Endodermal cell (in vitro differentiated cells): ENCODE data around the gene OPCML. TPM values are rescaled to one million over a fixed set of nuclear protein-coding genes. Genes with fewer than 3 reads are reported as not detected.

Source experiments
- DNase-seq: peaks from one replicate; pipeline ENCODE4 v3.0.0-alpha.2; 2017
- H3K27ac ChIP-seq: 2 replicates; pipeline ENCODE4 v1.5.1; 2013; ENCODE audit warnings: mild to moderate bottlenecking, low read depth, low read length, moderate library complexity
- H3K27me3 ChIP-seq: 2 replicates; pipeline ENCODE4 v1.6.1; 2013; ENCODE audit warnings: mild to moderate bottlenecking, low read length, moderate library complexity; ENCODE audit not compliant: insufficient read depth, control insufficient read depth, poor library complexity, severe bottlenecking
- H3K36me3 ChIP-seq: 2 replicates; pipeline ENCODE4 v1.7.0; 2013; ENCODE audit warnings: mild to moderate bottlenecking, low read length, moderate library complexity; ENCODE audit not compliant: control insufficient read depth, insufficient read depth
- H3K4me1 ChIP-seq: one replicate; pipeline ENCODE4 v1.7.0; 2013; ENCODE audit warnings: low read length; ENCODE audit not compliant: control insufficient read depth, insufficient read depth
- H3K4me3 ChIP-seq: 2 replicates; pipeline ENCODE4 v1.5.1; 2013; ENCODE audit warnings: mild to moderate bottlenecking, low read length, moderate library complexity
- H3K9ac ChIP-seq: 2 replicates; pipeline ENCODE4 v1.6.1; 2013; ENCODE audit warnings: mild to moderate bottlenecking, low read length, moderate library complexity; ENCODE audit not compliant: poor library complexity, severe bottlenecking; ENCODE audit errors: extremely low read depth
- H3K9me3 ChIP-seq: 2 replicates; pipeline ENCODE4 v1.6.1; 2013; ENCODE audit warnings: mild to moderate bottlenecking, low read length, moderate library complexity; ENCODE audit not compliant: control insufficient read depth
- H3K27ac Mint-ChIP-seq: 2 replicates; pipeline ENCODE4 v1.8.0; 2020; ENCODE audit warnings: mixed read lengths
- H3K27me3 Mint-ChIP-seq: 2 replicates; pipeline ENCODE4 v1.8.0; 2021; ENCODE audit warnings: mild to moderate bottlenecking, mixed read lengths; ENCODE audit not compliant: insufficient read depth
- H3K36me3 Mint-ChIP-seq: 2 replicates; pipeline ENCODE4 v1.8.0; 2020; ENCODE audit warnings: low read depth, mixed read lengths
- H3K4me1 Mint-ChIP-seq: 2 replicates; pipeline ENCODE4 v1.8.0; 2020; ENCODE audit warnings: mixed read lengths
- H3K4me3 Mint-ChIP-seq: 2 replicates; pipeline ENCODE4 v1.8.0; 2020; ENCODE audit warnings: mild to moderate bottlenecking, moderate library complexity, mixed read lengths
- H3K9me3 Mint-ChIP-seq: 2 replicates; pipeline ENCODE4 v1.8.0; 2020; ENCODE audit warnings: mild to moderate bottlenecking, mixed read lengths
- CTCF ChIP-seq: fragments of 200-600 bp; sonication (generic); conservative IDR thresholded peaks from 2 replicates; pipeline ENCODE4 v1.5.0; 2021; ENCODE audit warnings: antibody characterized with exemption, mild to moderate bottlenecking
- WGBS, 2 experiments: methylation state at CpG; one replicate each; pipeline versions ENCODE4 v1.1.5 to v1.1.7; 2013; ENCODE audit warnings: missing lambda C conversion rate in 2 of 2, mixed read lengths in 1 of 2; ENCODE audit not compliant: insufficient coverage in 1 of 2, insufficient read length in 1 of 2; 5-methylcytosine and 5-hydroxymethylcytosine counted together
- total RNA-seq, 2 donors: library from RNA; stranded (reverse); fragmentation: NEBNext Ultra II Directional in 1 of 2; extraction: Animal tissue kit (Norgen Biotek cat#: 25700) in 1 of 2; gene quantifications; 2 replicates in 1 of 2; 3 replicates in 1 of 2; pipeline ENCODE4 v1.2.1, GENCODE V29; 2021

OPCML gene
- total RNA-seq, 2 donors from 2014 or later = 0.49 to 0.86 TPM

GRCh38 chr11:132691848-132692550, 840.3 kb downstream of the OPCML start:
- no peaks in the 10 kb centered on the region for H3K27me3 Mint-ChIP-seq
- H3K27ac ChIP-seq = no peak overlapping the region
- no peaks in the 10 kb centered on the region for H3K27me3 ChIP-seq
- H3K4me3 Mint-ChIP-seq = no peak overlapping the region
- no peak for TF ChIP-seq CTCF
- H3K9ac ChIP-seq = no peak overlapping the region
- H3K36me3 Mint-ChIP-seq = no peaks in the 10 kb centered on the region
- peaks cover 6% of the 10 kb centered on the region for H3K4me1 ChIP-seq
- H3K36me3 ChIP-seq = no peaks in the 10 kb centered on the region
- DNase-seq = no peak
- H3K9me3 Mint-ChIP-seq = no peaks in the 10 kb centered on the region
- WGBS, 2 experiments = 92% methylated on average over 5 to 6 of the region's 6 CpGs
- H3K27ac Mint-ChIP-seq = no peak overlapping the region
- H3K4me3 ChIP-seq = no peak overlapping the region
- no peaks in the 10 kb centered on the region for H3K9me3 ChIP-seq
- H3K4me1 Mint-ChIP-seq = peaks cover 7% of the 10 kb centered on the region

- Mint-ChIP-seq H3K27ac (no peak overlapping the region), H3K4me3 (no peak overlapping the region), H3K4me1 (peaks cover 7% of the 10 kb centered on the region), H3K9me3 (peaks cover 2% of the 10 kb centered on the region), H3K27me3 (peaks cover 3% of the 10 kb centered on the region), H3K36me3 (no peaks in the 10 kb centered on the region)
- 80 to 90% methylated on average over 1 to 4 of the region's 4 CpGs for WGBS, 2 experiments
- H3K4me1 ChIP-seq = no peaks in the 10 kb centered on the region
- no peaks in the 10 kb centered on the region for H3K36me3 ChIP-seq
- H3K9ac ChIP-seq = no peak overlapping the region
- no peak for DNase-seq
- H3K4me3 ChIP-seq = no peak overlapping the region
- TF ChIP-seq CTCF = no peak
- no peaks in the 10 kb centered on the region for H3K27me3 ChIP-seq
- H3K9me3 ChIP-seq = no peaks in the 10 kb centered on the region
- no peak overlapping the region for H3K27ac ChIP-seq
Observed at GRCh38 chr11:132686886-132687285, 845.4 kb downstream of the OPCML start.

DNA sequence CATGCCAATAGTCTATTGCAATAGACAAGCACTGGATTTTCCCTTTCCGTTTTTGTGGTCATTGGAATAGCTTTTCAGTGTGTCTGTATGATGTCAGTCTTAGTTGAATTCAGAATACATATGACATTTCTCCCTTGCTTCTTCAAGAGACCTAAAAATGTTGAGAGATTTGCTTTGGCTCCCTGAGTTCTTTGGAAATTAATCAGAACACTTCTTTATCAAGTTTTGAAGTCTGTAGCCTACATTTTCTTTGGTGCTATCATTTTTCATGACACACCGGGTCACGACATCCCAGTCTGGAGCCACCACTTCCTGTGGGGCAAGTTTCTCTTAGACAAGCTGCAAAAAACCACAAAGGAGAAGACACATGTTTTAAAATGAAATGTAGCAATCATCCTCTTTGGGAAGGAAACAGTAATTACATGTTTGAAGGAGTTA, 847.1 kb downstream of the OPCML start:
- no peak overlapping the region for H3K27ac Mint-ChIP-seq
- no peak overlapping the region for H3K4me3 ChIP-seq
- H3K27me3 ChIP-seq = no peaks in the 10 kb centered on the region
- no peak overlapping the region for H3K9ac ChIP-seq
- peaks cover 3% of the 10 kb centered on the region for H3K27me3 Mint-ChIP-seq
- H3K4me3 Mint-ChIP-seq = no peak overlapping the region
- H3K36me3 ChIP-seq = no peaks in the 10 kb centered on the region
- no peaks in the 10 kb centered on the region for H3K4me1 ChIP-seq
- H3K9me3 ChIP-seq = no peaks in the 10 kb centered on the region
- no peak for DNase-seq
- H3K4me1 Mint-ChIP-seq = peaks cover 7% of the 10 kb centered on the region
- no peaks in the 10 kb centered on the region for H3K36me3 Mint-ChIP-seq
- no peak for TF ChIP-seq CTCF
- H3K9me3 Mint-ChIP-seq = peaks cover 9% of the 10 kb centered on the region
- no peak overlapping the region for H3K27ac ChIP-seq
- WGBS, 2 experiments = 93 to 100% methylated on average over 2 to 3 of the region's 3 CpGs
